HL-60 (cell line): ENCODE results near the gene MFAP1.

Experiments
- DNase-seq, 2 experiments: peaks; one replicate each; pipeline ENCODE4 v3.0.0-alpha.2; 2010 to 2020; ENCODE audit warnings: low read depth in 1 of 2, low spot score in 1 of 2
- H3K27ac ChIP-seq: fragments of 250-450 bp; sonication (Bioruptor Pico); replicated peaks from 2 replicates; pipeline ENCODE4 v1.5.1; 2020; ENCODE audit warnings: mild to moderate bottlenecking, moderate library complexity
- H3K27me3 ChIP-seq: fragments of 250-450 bp; sonication (Bioruptor Pico); 2 replicates; pipeline ENCODE4 v1.5.1; 2021; ENCODE audit warnings: mild to moderate bottlenecking, moderate library complexity; ENCODE audit not compliant: insufficient read depth, poor library complexity, severe bottlenecking
- H3K4me3 ChIP-seq: replicated peaks from 2 replicates; pipeline ENCODE4 v1.5.1; 2011; ENCODE audit warnings: mild to moderate bottlenecking, control low read depth, low read length; ENCODE audit not compliant: insufficient read depth
- GABPA ChIP-seq: IDR thresholded peaks from 2 replicates; pipeline ENCODE4 v1.6.1; 2012; ENCODE audit warnings: low read depth
- POLR2AphosphoS5 ChIP-seq: IDR thresholded peaks from 2 replicates; pipeline ENCODE4 v1.6.1; 2012; ENCODE audit warnings: low read depth
- SPI1 ChIP-seq: IDR thresholded peaks from 2 replicates; pipeline ENCODE4 v1.6.1; 2012; ENCODE audit warnings: low read depth, mild to moderate bottlenecking, borderline replicate concordance
- TF ChIP-seq, protein P1 (sequence below): IDR thresholded peaks from 2 replicates; pipeline ENCODE4 v1.6.1; 2012; ENCODE audit warnings: low read depth; ENCODE audit not compliant: insufficient replicate concordance
- TF ChIP-seq, protein P2 (sequence below): IDR thresholded peaks from one replicate; pipeline ENCODE4 v1.5.1; 2011; ENCODE audit warnings: low read length, control low read depth, inconsistent platforms; ENCODE audit not compliant: insufficient read depth

The MFAP1 gene

DNA sequence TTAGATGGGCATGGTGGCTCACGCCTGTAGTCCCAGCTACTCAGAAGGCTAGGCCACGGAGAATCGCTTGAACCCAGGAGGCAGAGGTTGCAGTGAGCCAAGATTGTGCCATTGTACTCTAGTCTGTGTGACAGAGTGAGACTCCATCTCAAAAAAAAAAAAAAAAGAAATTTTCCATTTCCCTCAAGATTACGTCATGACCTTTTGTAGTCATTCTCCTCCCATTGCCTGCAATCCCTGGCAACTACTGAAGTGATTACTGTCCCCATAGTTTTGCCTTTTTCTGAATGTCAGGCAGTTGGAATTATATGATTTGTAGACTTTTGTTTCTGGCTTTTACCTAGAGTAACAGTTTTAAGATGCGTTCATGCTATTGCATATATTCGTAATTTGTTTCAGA is 30.3 kb upstream of the MFAP1 start:
- Histone ChIP-seq H3K27ac (no peak overlapping the region), H3K27me3 (no peaks in the 10 kb centered on the region), H3K4me3 (no peak overlapping the region)
- TF ChIP-seq, protein P1, sequence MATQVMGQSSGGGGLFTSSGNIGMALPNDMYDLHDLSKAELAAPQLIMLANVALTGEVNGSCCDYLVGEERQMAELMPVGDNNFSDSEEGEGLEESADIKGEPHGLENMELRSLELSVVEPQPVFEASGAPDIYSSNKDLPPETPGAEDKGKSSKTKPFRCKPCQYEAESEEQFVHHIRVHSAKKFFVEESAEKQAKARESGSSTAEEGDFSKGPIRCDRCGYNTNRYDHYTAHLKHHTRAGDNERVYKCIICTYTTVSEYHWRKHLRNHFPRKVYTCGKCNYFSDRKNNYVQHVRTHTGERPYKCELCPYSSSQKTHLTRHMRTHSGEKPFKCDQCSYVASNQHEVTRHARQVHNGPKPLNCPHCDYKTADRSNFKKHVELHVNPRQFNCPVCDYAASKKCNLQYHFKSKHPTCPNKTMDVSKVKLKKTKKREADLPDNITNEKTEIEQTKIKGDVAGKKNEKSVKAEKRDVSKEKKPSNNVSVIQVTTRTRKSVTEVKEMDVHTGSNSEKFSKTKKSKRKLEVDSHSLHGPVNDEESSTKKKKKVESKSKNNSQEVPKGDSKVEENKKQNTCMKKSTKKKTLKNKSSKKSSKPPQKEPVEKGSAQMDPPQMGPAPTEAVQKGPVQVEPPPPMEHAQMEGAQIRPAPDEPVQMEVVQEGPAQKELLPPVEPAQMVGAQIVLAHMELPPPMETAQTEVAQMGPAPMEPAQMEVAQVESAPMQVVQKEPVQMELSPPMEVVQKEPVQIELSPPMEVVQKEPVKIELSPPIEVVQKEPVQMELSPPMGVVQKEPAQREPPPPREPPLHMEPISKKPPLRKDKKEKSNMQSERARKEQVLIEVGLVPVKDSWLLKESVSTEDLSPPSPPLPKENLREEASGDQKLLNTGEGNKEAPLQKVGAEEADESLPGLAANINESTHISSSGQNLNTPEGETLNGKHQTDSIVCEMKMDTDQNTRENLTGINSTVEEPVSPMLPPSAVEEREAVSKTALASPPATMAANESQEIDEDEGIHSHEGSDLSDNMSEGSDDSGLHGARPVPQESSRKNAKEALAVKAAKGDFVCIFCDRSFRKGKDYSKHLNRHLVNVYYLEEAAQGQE = no peak
- TF ChIP-seq, protein P2, sequence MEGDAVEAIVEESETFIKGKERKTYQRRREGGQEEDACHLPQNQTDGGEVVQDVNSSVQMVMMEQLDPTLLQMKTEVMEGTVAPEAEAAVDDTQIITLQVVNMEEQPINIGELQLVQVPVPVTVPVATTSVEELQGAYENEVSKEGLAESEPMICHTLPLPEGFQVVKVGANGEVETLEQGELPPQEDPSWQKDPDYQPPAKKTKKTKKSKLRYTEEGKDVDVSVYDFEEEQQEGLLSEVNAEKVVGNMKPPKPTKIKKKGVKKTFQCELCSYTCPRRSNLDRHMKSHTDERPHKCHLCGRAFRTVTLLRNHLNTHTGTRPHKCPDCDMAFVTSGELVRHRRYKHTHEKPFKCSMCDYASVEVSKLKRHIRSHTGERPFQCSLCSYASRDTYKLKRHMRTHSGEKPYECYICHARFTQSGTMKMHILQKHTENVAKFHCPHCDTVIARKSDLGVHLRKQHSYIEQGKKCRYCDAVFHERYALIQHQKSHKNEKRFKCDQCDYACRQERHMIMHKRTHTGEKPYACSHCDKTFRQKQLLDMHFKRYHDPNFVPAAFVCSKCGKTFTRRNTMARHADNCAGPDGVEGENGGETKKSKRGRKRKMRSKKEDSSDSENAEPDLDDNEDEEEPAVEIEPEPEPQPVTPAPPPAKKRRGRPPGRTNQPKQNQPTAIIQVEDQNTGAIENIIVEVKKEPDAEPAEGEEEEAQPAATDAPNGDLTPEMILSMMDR = no peak
- TF ChIP-seq GABPA = no peak
- TF ChIP-seq POLR2AphosphoS5 = no peak
- TF ChIP-seq SPI1 = no peak
- DNase-seq = peak in 1 of 2 experiments; percentile 44

DNA sequence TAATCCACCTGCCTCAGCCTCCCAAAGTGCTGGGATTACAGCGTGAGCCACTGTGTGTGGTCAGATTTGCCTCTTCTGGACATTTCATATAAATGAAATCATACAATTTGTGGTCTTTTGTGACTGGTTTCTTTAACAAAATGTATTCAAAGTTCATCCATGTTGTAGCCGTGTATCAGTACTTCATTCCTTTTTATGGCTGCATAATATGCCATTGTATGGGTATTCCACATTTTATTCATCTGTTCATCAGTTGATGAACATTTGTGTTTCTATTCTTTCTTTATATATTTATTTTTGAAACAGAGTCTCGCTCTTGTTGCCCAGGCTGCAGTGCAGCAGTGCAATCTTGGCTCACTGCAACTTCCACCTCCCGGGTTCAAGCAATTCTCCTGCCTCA is 28.1 kb upstream of the MFAP1 start:
- no peak for TF ChIP-seq POLR2AphosphoS5
- TF ChIP-seq, protein P1 = no peak
- TF ChIP-seq GABPA = no peak
- TF ChIP-seq, protein P2 = no peak
- no peak for TF ChIP-seq SPI1
- H3K27ac ChIP-seq = no peak overlapping the region
- no peaks in the 10 kb centered on the region for H3K27me3 ChIP-seq
- no peak for DNase-seq
- H3K4me3 ChIP-seq = no peak overlapping the region

DNA sequence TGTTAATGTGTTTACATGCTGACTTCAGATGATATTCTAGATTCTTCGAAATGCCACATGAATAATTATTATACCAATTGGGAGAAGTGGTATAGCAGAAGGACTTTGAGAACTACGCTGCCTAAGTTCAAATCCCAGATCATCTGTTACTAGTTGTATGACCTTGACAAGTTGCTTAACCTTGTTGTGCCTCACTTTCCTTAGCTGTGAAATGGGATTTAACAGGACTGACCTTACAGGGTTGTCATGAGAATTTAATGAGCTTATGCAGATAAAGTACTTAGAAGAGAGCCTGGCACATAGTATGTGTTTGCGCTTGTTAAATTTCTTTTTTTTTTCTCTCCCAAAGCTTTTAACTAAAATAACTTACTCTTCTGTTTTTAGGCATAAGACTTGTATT is 26.8 kb upstream of the MFAP1 start:
- H3K27ac ChIP-seq = no peak overlapping the region
- H3K4me3 ChIP-seq = no peak overlapping the region
- no peak for DNase-seq
- TF ChIP-seq GABPA (no peak), POLR2AphosphoS5 (no peak), SPI1 (no peak)
- TF ChIP-seq, protein P1 = no peak
- TF ChIP-seq, protein P2 = no peak
- H3K27me3 ChIP-seq = no peaks in the 10 kb centered on the region
